CD14-positive monocyte (primary cell): ENCODE results near the gene GSC. TPM values are rescaled to one million over a fixed set of nuclear protein-coding genes. Genes with fewer than 3 reads are reported as not detected.

ENCODE experiments used
- DNase-seq, 3 donors: peaks; one replicate each; pipeline ENCODE4 v3.0.0-alpha.2; 2011 to 2022
- H2AFZ ChIP-seq: 2 replicates; pipeline ENCODE4 v1.6.0; 2012; ENCODE audit warnings: mild to moderate bottlenecking, low read depth, low read length, inconsistent platforms; ENCODE audit not compliant: insufficient read depth, poor library complexity, severe bottlenecking
- H3K27ac ChIP-seq, 2 donors: 1 replicate in 1 of 2; 2 replicates in 1 of 2; pipeline ENCODE4 v1.5.1; 2012 to 2013; ENCODE audit warnings: low read length in 2 of 2, control low read depth in 1 of 2, inconsistent platforms in 1 of 2, low read depth in 1 of 2, mild to moderate bottlenecking in 1 of 2
- H3K27me3 ChIP-seq, 2 donors: one replicate each; pipeline versions ENCODE4 v1.6.0 to v1.6.1; 2011 to 2013; ENCODE audit warnings: low read length in 2 of 2; ENCODE audit not compliant: control insufficient read depth in 2 of 2, insufficient read depth in 2 of 2
- H3K36me3 ChIP-seq, 2 donors: replicated peaks in 1 of 2; 1 replicate in 1 of 2; 2 replicates in 1 of 2; pipeline versions ENCODE4 v1.5.1 to v1.6.1; 2012 to 2013; ENCODE audit warnings: low read length in 2 of 2, control low read depth in 1 of 2, inconsistent platforms in 1 of 2, mild to moderate bottlenecking in 1 of 2; ENCODE audit not compliant: insufficient read depth in 2 of 2, control insufficient read depth in 1 of 2
- H3K4me1 ChIP-seq, 2 donors: 1 replicate in 1 of 2; 2 replicates in 1 of 2; pipeline versions ENCODE4 v1.5.1 to v1.6.1; 2012 to 2013; ENCODE audit warnings: low read length in 2 of 2, control low read depth in 1 of 2, inconsistent platforms in 1 of 2, mild to moderate bottlenecking in 1 of 2, moderate library complexity in 1 of 2; ENCODE audit not compliant: insufficient read depth in 2 of 2, control insufficient read depth in 1 of 2
- H3K4me2 ChIP-seq: replicated peaks from 2 replicates; pipeline ENCODE3; 2012; ENCODE audit warnings: low read length, moderate library complexity, mild to moderate bottlenecking; ENCODE audit not compliant: poor library complexity, severe bottlenecking; ENCODE audit errors: extremely low read depth
- H3K4me3 ChIP-seq, 3 experiments: fragments of 200-600 bp in 1 of 3; sonication (generic) in 1 of 3; replicated peaks in 1 of 3; 1 replicate in 2 of 3; 2 replicates in 1 of 3; pipeline ENCODE4 v1.5.1; 2011 to 2013; ENCODE audit warnings: low read length in 3 of 3, mild to moderate bottlenecking in 3 of 3, control low read depth in 2 of 3, low read depth in 2 of 3, inconsistent platforms in 1 of 3, moderate library complexity in 1 of 3
- H3K79me2 ChIP-seq: 2 replicates; pipeline ENCODE4 v1.6.0; 2012; ENCODE audit warnings: mild to moderate bottlenecking, control low read depth, inconsistent platforms, low read length, moderate library complexity; ENCODE audit not compliant: insufficient read depth
- H3K9ac ChIP-seq: 2 replicates; pipeline ENCODE4 v1.6.0; 2017; ENCODE audit warnings: low read length, mild to moderate bottlenecking; ENCODE audit not compliant: insufficient read depth, poor library complexity, severe bottlenecking
- H3K9me3 ChIP-seq, 2 donors: replicated peaks in 1 of 2; 1 replicate in 1 of 2; 2 replicates in 1 of 2; pipeline versions ENCODE4 v1.5.1 to v1.6.1; 2012 to 2013; ENCODE audit warnings: low read length in 2 of 2, control low read depth in 1 of 2; ENCODE audit not compliant: control insufficient read depth in 1 of 2, insufficient read depth in 1 of 2
- H4K20me1 ChIP-seq: 2 replicates; pipeline ENCODE4 v1.6.0; 2012; ENCODE audit warnings: mild to moderate bottlenecking, low read length, control low read depth, moderate library complexity; ENCODE audit not compliant: insufficient read depth
- H3K27ac Mint-ChIP-seq, 7 donors: one replicate each; pipeline ENCODE4 v1.8.0; 2020; ENCODE audit warnings: mild to moderate bottlenecking in 7 of 7, mixed read lengths in 7 of 7, moderate library complexity in 6 of 7, inconsistent platforms in 2 of 7
- H3K27me3 Mint-ChIP-seq, 3 donors: one replicate each; pipeline ENCODE4 v1.8.0; 2021 to 2022; ENCODE audit warnings: low read depth in 3 of 3, mild to moderate bottlenecking in 3 of 3, mixed read lengths in 3 of 3, moderate library complexity in 3 of 3, inconsistent platforms in 1 of 3
- H3K36me3 Mint-ChIP-seq, 2 donors: one replicate each; pipeline ENCODE4 v1.8.0; 2020; ENCODE audit warnings: mixed read lengths in 2 of 2, inconsistent platforms in 1 of 2, mild to moderate bottlenecking in 1 of 2
- H3K4me1 Mint-ChIP-seq: one replicate; pipeline ENCODE4 v1.8.0; 2020; ENCODE audit warnings: mild to moderate bottlenecking, mixed read lengths
- H3K4me3 Mint-ChIP-seq, 2 donors: one replicate each; pipeline ENCODE4 v1.8.0; 2020; ENCODE audit warnings: mild to moderate bottlenecking in 2 of 2, mixed read lengths in 2 of 2, moderate library complexity in 1 of 2
- H3K9me3 Mint-ChIP-seq, 7 donors: one replicate each; pipeline ENCODE4 v1.8.0; 2020 to 2022; ENCODE audit warnings: mixed read lengths in 7 of 7, mild to moderate bottlenecking in 6 of 7, moderate library complexity in 6 of 7, inconsistent platforms in 2 of 7
- CTCF ChIP-seq: fragments of 200-600 bp; IDR thresholded peaks from one replicate; pipeline ENCODE4 v1.8.0; 2022; ENCODE audit warnings: antibody characterized with exemption, mild to moderate bottlenecking
- WGBS: methylation state at CpG from one replicate; pipeline ENCODE4 v1.1.5; 2013; ENCODE audit warnings: missing lambda C conversion rate; ENCODE audit not compliant: insufficient coverage; 5-methylcytosine and 5-hydroxymethylcytosine counted together
- intact Hi-C, 2 donors: fragments of 100-400 bp; cut with micrococcal nuclease; formaldehyde crosslinking; loops; one replicate each; pipeline versions ENCODE4 v1.15.0 to v1.15.1; 2023
- polyA plus RNA-seq, 3 donors: library from polyadenylated mRNA; depleted of rRNA in 1 of 3; unstranded in 2 of 3; stranded (reverse) in 1 of 3; fragments of 300-500 nt in 2 of 3; fragments of >200 nt in 1 of 3; fragmentation: Illumina TruSeq in 2 of 3; gene quantifications; 1 replicate in 2 of 3; 2 replicates in 1 of 3; pipeline ENCODE4 v1.2.3, GENCODE V29; 2012 to 2021

GSC gene
- polyA plus RNA-seq, 3 donors: not detected

DNA sequence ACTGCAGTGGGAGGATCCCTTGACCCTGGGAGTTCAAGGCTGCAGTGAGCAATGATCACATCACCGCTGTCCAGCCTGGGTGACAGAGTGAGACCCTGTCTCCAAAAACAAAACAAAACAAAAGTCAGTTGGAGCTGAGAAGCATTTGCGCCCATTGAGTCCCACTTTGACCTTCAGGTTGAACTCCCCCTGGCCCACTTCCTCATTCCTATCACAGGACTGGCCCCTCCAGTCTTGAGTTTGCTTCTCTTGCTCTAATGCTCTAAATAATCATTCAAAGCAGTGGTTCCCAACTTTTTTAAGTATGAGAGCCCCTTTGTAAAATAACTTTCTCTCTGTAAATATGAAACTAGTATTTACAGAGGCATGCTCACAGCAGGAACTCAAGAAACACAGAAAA is 28.0 kb upstream of the GSC start:
- Mint-ChIP-seq H3K9me3 (no peaks in the 10 kb centered on the region), H3K27ac (no peak overlapping the region), H3K27me3 (peaks cover 8 to 16% (median 15%) of the 10 kb centered on the region in 3 donors), H3K4me1 (no peaks in the 10 kb centered on the region), H3K4me3 (no peak overlapping the region), H3K36me3 (no peaks in the 10 kb centered on the region)
- intact Hi-C loops: no loop called here
- no peak for DNase-seq
- TF ChIP-seq CTCF: no peak
- no peaks in the 10 kb centered on the region for H3K9me3 ChIP-seq
- H3K36me3 ChIP-seq: no peaks in the 10 kb centered on the region
- no peak overlapping the region for H3K27ac ChIP-seq
- no peaks in the 10 kb centered on the region for H3K4me1 ChIP-seq
- no peaks in the 10 kb centered on the region for H3K27me3 ChIP-seq
- H3K9ac ChIP-seq: no peak overlapping the region
- no peak overlapping the region for H3K4me2 ChIP-seq
- no peaks in the 10 kb centered on the region for H4K20me1 ChIP-seq
- 88% methylated on average over 2 of the region's 2 CpGs for WGBS
- H2AFZ ChIP-seq: no peak overlapping the region
- H3K4me3 ChIP-seq: no peak overlapping the region
- H3K79me2 ChIP-seq: no peaks in the 10 kb centered on the region

- no peak overlapping the region for H3K27ac ChIP-seq
These were observed 26.4 kb upstream of the GSC start for GRCh38 chr14:94796278-94796677.

More at GRCh38 chr14:94796278-94796677, 26.4 kb upstream of the GSC start:
- Histone ChIP-seq H3K79me2 (no peaks in the 10 kb centered on the region), H3K4me3 (no peak overlapping the region), H3K36me3 (no peaks in the 10 kb centered on the region), H3K4me2 (no peak overlapping the region), H4K20me1 (no peaks in the 10 kb centered on the region), H3K9me3 (no peaks in the 10 kb centered on the region), H3K4me1 (no peaks in the 10 kb centered on the region), H2AFZ (no peak overlapping the region), H3K27me3 (no peaks in the 10 kb centered on the region), H3K9ac (no peak overlapping the region)
- Mint-ChIP-seq H3K27me3 (peaks cover 2 to 15% (median 11%) of the 10 kb centered on the region in 3 donors), H3K9me3 (no peaks in the 10 kb centered on the region), H3K27ac (no peak overlapping the region), H3K4me1 (no peaks in the 10 kb centered on the region), H3K36me3 (no peaks in the 10 kb centered on the region), H3K4me3 (no peak overlapping the region)
- intact Hi-C loops: no loop called here
- DNase-seq: no peak
- TF ChIP-seq CTCF: no peak
